ENCODE data around the gene DENR.

Gene DENR

DNA sequence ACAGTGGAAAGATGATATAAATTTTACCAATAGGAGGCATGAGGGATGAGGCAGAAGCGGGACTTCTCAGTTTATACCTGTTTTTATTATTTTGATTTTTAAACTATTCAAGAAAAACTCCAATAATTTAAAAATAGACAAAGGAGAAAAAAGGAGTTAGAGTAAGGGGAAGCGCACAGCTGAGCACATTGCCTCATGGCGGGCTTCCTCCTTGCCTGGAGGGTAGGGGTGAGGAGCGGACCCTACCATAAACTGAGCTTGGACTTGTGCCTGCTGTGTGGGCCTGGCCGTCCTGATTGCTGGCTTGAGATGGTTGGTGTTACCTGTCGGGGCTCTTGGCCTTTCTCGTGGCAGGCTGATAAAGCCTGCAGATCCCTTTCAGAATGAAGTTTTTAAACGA is 67.5 kb downstream of the DENR start:
- DNase-seq (ENCODE audit: low read depth in 2 of 2) = no peak
